IPS-NIHi7 (cell line): Measurements from ENCODE around the gene RHBDL3.
A peak's percentile ranks its signal among the peaks of the same experiment; 100 is the strongest.

Source experiments
- DNase-seq: peaks from one replicate; pipeline ENCODE4 v3.0.0; 2012; ENCODE audit warnings: mixed read lengths; ENCODE audit errors: extremely low spot score

Gene RHBDL3

DNA sequence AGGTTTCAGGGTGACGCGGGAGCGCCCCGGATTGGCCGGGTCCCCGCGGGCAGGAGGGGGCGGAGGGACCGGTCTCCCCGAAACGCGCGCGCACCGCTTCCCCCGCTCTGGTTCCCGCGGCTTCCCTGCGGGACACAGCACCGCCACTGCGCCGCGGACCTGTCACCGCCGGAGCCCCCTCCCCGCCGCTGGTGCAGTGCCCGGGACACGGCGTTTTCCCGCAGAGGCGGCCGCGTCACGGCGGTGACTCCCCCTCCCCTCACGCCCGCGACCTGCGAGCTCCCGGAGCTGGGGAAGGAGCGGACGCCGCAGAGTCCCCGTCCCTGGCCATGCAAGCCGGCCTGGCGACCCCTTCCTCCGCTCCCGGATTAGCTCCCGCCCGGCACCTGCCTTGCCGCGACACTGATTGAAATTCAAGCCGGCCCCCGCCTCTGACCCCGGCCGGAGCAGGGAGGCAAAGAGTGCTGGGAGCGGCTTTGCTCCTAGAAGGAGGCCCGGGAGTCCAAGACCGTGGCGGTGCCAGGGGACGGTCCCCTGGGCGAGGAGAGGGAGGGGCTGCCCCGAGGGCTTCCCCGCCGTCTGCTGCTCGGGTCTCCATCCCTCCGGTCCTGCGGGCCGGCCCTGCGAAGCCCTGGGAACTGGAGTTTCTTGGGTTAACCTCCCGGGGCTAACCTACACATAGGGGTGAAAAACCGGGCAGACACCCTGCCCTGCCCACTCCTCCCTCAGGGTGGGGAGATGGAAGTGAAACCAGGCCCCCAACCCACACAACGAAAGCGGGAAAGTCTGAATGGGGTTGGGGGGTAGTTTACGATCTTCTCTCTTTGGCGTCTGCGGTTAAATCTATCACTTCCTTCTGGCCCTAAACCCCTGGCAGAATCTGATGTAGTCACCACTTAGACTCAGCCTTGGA lies 1.0 kb downstream of the RHBDL3 start:
- no peak for DNase-seq

DNA sequence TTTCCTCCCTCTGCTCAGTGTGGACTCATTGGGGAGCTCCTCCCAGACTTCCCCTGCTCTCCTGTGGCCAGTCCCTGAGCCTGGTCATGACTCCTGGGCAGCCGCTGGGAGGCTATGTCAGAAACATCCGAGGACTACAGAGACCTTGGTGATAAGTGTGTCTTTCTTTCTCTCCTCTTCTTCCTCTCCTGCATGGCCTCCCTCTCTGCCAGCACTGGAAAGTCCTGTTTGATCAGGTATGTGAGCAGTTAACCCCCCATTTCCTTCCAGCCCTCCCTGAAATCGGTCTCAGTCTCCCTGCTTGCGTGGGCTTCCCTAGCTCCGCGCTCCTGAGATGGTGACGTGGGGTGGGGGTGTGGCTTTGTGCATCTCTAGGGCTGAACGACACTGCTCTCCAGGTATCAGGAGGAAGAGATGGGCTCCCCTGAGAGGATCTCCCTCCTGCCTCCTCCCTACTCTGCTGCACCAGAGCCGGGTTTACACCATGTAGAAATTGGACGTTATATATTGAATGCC lies 2.1 kb downstream of the RHBDL3 start:
- no peak for DNase-seq

DNA sequence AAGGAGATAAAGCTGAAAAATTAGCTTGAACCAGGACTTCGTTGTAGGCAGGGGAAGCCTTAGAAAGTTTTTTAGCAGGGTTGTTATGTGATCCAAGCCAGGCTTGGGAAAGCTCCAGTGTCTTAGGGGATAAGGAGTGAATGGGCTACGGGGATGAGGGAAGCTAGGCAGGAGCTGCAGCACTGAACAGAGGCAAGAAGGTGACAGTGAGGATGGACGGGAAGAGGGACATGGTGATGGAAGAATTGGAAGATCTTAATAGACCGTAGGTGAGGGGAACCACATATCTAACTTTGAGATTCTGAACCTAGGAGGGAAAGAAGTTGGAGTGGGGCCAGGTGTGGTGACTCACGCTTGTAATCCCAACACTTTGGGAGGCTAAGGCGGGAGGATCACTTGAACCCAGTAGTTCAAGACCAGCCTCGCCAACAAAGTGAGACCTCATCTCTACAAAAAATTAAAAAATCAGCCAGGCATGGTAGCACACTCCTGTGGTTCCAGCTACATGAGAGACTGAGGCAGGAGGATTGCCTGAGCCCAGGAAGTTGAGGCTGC lies 3.2 kb downstream of the RHBDL3 start:
- no peak for DNase-seq

GRCh38 chr17:32269377-32269776 lies 3.7 kb downstream of the RHBDL3 start:
- no peak for DNase-seq

GRCh38 chr17:32271844-32272243 lies 6.2 kb downstream of the RHBDL3 start:
- no peak for DNase-seq

DNA sequence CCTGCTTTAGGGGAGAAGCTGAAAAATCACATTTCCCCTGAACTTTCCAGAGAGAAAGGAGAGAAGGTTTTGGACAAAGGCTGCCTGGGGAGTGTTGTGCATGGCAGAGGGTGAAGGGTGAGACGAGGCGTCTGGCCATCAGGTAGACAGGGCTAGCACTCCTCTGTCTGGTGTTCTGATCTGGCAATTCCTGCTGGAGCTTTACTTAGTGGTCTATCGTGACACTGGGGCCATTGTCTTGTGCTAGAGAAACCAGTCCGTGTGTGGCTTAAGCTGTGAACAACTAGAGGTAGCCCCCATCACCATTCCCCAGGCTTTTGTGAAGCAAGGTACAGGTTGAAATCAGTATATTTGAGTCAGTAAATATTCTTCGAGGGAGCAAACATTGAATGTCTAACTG lies 8.5 kb downstream of the RHBDL3 start:
- no peak for DNase-seq

- no peak for DNase-seq
Observed at GRCh38 chr17:32274643-32275042, 9.0 kb downstream of the RHBDL3 start.

DNA sequence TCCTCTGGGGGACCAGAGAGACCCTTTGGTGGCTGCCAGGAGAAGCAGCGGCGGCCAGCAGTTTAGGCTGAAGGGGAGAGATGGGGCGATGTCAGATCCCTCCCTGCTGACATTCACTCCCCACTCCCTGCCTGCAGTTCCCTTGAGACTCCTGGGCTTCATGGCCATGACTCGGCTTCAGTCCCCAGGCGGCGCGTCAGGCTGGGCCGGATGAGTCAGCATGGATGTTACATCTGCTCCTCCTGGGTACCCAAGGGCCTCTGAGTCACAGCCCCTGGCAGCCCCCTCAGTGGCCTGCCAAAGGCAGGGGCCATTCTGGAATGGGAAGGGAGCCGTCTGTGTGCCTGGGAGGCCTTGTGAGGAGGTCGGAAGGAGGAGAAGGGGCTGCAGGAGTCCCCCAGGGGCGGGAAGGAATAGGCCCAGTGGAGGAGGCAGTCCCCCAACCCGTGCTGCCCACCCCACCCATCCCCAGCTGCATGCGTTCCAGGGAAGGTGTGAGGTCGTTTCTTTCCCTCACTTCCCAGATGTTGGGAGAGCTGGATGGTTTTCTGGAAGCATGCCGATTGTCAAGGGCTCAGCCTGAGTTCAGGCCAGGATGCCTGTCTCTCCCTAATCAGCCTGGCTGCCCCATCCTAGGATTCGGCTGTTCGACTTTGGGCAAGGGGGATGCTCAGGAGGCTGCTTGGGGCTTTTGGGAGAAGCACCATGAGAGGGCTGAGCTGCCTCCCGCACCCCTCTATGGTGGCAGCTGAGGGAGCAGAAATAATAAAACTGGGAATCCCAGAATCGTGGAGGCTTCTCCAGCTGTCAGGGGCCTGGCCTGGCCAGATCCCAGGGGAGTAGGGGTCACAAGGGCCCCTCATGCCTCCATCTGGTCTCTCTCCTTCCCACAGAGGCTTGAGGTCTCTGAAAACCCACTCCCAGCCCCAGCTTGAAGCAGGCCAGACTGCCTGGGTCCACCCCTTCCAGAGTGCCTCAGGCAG lies 9.7 kb downstream of the RHBDL3 start:
- DNase-seq = peak; percentile 81

- DNase-seq = no peak
Observed at GRCh38 chr17:32276171-32276601, 10.6 kb downstream of the RHBDL3 start.

DNA sequence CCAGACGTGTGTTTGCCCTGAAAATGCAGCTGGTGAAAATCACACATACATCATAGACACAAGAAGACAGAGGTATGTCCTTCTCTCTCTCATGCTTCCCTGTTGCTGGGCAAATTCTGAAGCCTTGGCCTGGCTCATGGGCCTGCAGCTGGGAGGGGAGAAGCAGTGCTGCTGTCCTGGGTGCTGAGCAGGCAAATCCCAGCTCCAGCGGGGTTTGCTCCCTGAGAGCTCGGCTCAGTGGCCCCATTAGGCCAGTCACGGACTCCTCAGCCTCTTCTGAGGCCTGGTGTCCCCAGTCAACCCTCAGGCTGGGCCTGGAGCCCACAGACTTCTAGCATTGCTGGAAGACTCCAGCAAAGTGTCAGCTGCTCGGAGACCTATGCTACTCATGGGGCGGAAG lies 11.7 kb downstream of the RHBDL3 start:
- DNase-seq = peak; percentile 75

DNA sequence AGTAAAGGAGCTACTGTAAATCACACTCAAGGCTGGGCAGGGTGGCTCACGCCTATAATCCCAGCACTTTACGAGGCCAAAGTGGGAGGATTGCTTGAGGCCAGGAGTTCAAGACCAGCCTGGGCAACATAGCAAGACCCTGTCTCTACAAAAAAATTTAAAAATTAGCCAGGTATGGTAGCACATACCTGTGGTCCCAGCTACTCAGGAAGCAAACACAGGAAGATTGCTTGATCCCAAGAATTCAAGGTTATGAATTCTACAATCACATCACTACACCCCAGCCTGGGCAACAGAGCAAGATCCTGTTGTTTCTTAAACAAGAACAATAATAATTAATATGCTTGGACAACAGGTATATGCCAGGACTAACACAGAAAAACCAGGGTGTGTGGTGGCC lies 13.2 kb downstream of the RHBDL3 start:
- no peak for DNase-seq

- peak; percentile 74 for DNase-seq
Observed at GRCh38 chr17:32279891-32280716, 14.5 kb downstream of the RHBDL3 start.

DNA sequence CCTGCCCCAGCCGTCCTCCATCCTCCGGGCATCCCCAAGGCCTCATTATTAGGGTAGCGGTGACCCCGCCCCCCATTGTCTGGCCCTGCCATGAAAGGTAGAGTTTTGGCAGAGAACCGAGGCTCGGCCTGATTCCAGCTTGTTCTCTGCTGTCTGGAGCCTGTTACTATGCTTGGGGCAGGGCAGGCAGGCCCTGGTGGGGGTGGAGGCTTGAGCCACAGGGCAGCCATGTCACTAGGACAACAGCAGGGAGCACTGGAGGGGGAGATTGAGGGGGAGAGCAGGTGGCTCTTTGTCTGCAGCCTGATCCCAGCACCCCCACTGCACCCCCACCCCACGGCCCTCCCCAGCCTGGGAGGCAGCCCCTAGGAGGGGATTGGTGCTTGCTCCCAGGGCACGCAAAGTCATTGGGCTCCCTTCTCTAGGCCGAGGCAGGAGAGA lies 15.4 kb downstream of the RHBDL3 start:
- DNase-seq = no peak

GRCh38 chr17:32283745-32284201 lies 18.1 kb downstream of the RHBDL3 start:
- no peak for DNase-seq

DNA sequence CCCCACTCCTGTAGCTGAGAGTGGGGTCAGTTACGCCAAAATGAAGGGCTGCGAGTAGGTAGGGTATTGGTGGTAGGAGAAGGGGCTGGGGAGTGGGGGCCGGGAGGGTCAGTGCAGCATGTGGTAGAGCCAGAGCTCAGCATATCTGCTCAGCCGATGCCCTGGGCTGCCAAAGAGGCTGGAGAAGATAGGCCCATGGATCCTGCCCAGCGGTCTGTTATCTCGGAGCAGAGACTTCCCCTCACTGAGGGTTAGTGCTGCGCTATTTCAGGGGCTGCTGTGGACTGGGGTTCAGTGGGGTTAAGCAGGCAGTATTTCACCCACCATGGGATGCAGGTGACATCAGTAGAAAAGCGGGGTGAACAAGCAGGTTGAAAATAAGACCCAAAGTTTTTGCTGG lies 19.7 kb downstream of the RHBDL3 start:
- DNase-seq = no peak

DNA sequence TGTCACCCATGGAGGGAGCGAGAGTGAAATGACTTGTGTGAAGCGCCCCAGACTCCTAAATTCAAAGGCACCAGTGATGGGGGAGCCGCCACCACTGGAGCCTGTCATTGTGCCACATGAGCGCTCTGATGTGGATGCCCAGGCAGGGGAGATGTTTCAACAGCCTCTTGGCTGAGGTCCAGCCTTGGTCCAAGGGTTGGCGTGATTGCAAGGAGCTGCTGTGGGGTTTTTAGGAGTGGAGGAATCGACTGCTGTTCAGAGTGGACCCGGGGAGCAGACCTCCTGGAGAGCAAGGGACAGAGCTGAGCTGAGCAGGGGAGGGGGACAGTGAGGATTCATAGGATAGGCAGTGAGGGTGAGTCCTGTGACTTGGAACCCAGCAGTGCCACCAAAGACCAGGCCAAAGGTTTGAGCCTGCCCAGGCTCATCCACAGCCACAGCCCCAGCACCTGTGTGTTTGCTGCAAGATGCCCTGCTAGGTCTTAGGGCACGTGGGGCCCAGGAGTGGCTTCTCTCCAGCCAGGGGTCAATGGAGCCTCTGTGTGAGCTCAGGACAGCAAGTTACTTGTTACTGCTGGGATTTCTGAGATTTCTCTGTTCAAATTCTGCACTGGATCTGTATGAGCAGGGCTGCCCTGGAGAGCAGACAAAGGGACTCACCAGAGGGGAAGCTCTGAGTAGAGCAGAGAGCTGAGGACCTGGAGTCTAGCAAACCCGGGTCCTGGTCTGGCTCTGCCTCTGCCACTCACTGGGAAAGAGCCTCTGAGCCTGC lies 20.3 kb downstream of the RHBDL3 start:
- DNase-seq = no peak

DNA sequence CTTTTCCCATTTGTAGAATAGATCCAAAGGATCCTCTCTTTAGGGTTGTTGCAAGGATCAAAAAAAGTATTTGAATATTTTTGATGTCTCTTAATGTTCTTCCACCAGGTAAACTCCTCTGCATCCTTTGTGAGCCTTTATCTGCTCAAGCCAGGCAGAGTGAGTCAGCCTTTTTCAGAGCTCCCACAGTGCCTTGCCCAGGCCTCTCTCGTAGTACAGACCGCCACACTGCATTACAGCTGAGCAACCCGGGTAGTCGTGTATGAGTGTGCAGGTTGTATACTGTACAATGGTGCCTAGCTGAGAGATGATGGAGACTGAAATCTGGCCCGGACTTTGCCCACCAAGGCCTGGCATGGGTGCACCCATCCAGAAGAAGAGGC lies 20.9 kb downstream of the RHBDL3 start:
- no peak for DNase-seq

GRCh38 chr17:32287804-32288511 lies 22.3 kb downstream of the RHBDL3 start:
- peak; percentile 59 for DNase-seq

DNA sequence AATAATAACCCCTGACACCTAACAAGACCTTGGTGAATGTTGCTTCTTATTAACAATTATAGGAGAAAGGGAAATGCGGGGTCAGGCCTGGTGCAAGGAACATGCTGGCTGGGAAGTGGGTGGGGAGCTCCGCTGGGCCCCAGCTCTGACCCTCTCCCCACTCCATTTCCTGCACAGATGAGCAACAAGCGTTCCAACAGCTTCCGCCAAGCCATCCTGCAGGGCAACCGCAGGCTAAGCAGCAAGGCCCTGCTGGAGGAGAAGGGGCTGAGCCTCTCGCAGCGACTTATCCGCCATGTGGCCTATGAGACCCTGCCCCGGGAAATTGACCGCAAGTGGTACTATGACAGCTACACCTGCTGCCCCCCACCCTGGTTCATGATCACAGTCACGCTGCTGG lies 23.0 kb downstream of the RHBDL3 start:
- no peak for DNase-seq
